DOHH2 (cell line): ENCODE data around the gene ZNF282.

Source experiments
- CTCF ChIP-seq: fragments of 200-600 bp; sonication (generic); IDR thresholded peaks from one replicate; pipeline ENCODE4 v1.5.1; 2014; ENCODE audit warnings: antibody characterized with exemption, mild to moderate bottlenecking, low read depth, low read length; ENCODE audit not compliant: poor library complexity, severe bottlenecking
- EZH2phosphoT487 ChIP-seq: fragments of 200-600 bp; sonication (generic); IDR thresholded peaks from 2 replicates; pipeline ENCODE4 v1.6.1; 2017; ENCODE audit warnings: borderline replicate concordance, mild to moderate bottlenecking, antibody characterized with exemption, low read length, moderate library complexity, mixed read lengths

GRCh38 chr7:149198161-149198816 is 2.9 kb downstream of the ZNF282 start:
- TF ChIP-seq CTCF (no peak), EZH2phosphoT487 (no peak)
